Liver (tissue), 9 donors: Measurements from ENCODE around the gene PITHD1. TPM values are rescaled to one million over a fixed set of nuclear protein-coding genes. Genes with fewer than 3 reads are reported as not detected.

ENCODE experiments used
- DNase-seq: peaks from one replicate; pipeline ENCODE4 v3.0.0-alpha.2; 2017; ENCODE audit warnings: low spot score
- H3K27ac ChIP-seq, 2 donors: one replicate each; pipeline ENCODE4 v1.7.0; 2013; ENCODE audit warnings: inconsistent platforms in 2 of 2, low read length in 2 of 2, control low read depth in 1 of 2, low read depth in 1 of 2, mild to moderate bottlenecking in 1 of 2
- H3K27me3 ChIP-seq, 4 donors: one replicate each; pipeline versions ENCODE4 v1.6.1 to v1.7.0; 2013; ENCODE audit warnings: low read length in 3 of 4, inconsistent platforms in 1 of 4, mild to moderate bottlenecking in 1 of 4, moderate library complexity in 1 of 4; ENCODE audit not compliant: control insufficient read depth in 4 of 4, insufficient read depth in 4 of 4
- H3K36me3 ChIP-seq, 4 donors: one replicate each; pipeline versions ENCODE4 v1.6.1 to v1.7.0; 2013; ENCODE audit warnings: low read length in 3 of 4, mild to moderate bottlenecking in 3 of 4, low read depth in 1 of 4, moderate library complexity in 1 of 4; ENCODE audit not compliant: control insufficient read depth in 4 of 4, insufficient read depth in 3 of 4
- H3K4me1 ChIP-seq, 4 donors: one replicate each; pipeline versions ENCODE4 v1.6.1 to v1.7.0; 2013; ENCODE audit warnings: low read length in 3 of 4, mild to moderate bottlenecking in 3 of 4, moderate library complexity in 1 of 4; ENCODE audit not compliant: control insufficient read depth in 4 of 4, insufficient read depth in 4 of 4
- H3K4me3 ChIP-seq, 3 donors: one replicate each; pipeline versions ENCODE4 v1.6.1 to v1.7.0; 2013; ENCODE audit warnings: low read length in 3 of 3, control low read depth in 1 of 3, low read depth in 1 of 3, mild to moderate bottlenecking in 1 of 3
- H3K9ac ChIP-seq, 2 donors: one replicate each; pipeline ENCODE4 v1.7.0; 2013; ENCODE audit warnings: low read length in 2 of 2, mild to moderate bottlenecking in 2 of 2, moderate library complexity in 2 of 2, control low read depth in 1 of 2, low read depth in 1 of 2
- H3K9me3 ChIP-seq, 4 donors: one replicate each; pipeline versions ENCODE4 v1.6.1 to v1.7.0; 2013; ENCODE audit warnings: low read length in 3 of 4; ENCODE audit not compliant: control insufficient read depth in 4 of 4
- ATF3 ChIP-seq: IDR thresholded peaks from 2 replicates; pipeline ENCODE4 v1.6.1; 2016; ENCODE audit warnings: antibody characterized with exemption
- EGR1 ChIP-seq, 2 donors: IDR thresholded peaks; 2 replicates each; pipeline ENCODE4 v1.6.1; 2016 to 2018; ENCODE audit warnings: antibody characterized with exemption in 2 of 2, low read depth in 2 of 2
- FOXA2 ChIP-seq: IDR thresholded peaks from 2 replicates; pipeline ENCODE4 v1.6.1; 2016; ENCODE audit warnings: antibody characterized with exemption
- GABPA ChIP-seq, 2 donors: IDR thresholded peaks in 1 of 2; conservative IDR thresholded peaks in 1 of 2; 2 replicates each; pipeline ENCODE4 v1.6.1; 2016; ENCODE audit warnings: antibody characterized with exemption in 2 of 2, mild to moderate bottlenecking in 1 of 2, moderate library complexity in 1 of 2
- HNF4A ChIP-seq, 2 donors: conservative IDR thresholded peaks; 2 replicates each; pipeline ENCODE4 v1.6.1; 2016; ENCODE audit warnings: antibody characterized with exemption in 2 of 2, mild to moderate bottlenecking in 2 of 2
- HNF4G ChIP-seq: IDR thresholded peaks from 2 replicates; pipeline ENCODE4 v1.6.1; 2016; ENCODE audit warnings: antibody characterized with exemption
- JUND ChIP-seq, 2 donors: IDR thresholded peaks; 2 replicates each; pipeline ENCODE4 v1.6.1; 2016; ENCODE audit warnings: antibody characterized with exemption in 2 of 2
- MAX ChIP-seq: IDR thresholded peaks from 2 replicates; pipeline ENCODE4 v1.6.1; 2016; ENCODE audit warnings: antibody characterized with exemption
- NR2F2 ChIP-seq: IDR thresholded peaks from 2 replicates; pipeline ENCODE4 v1.6.1; 2016; ENCODE audit warnings: antibody characterized with exemption
- RAD21 ChIP-seq, 2 donors: IDR thresholded peaks; 2 replicates each; pipeline ENCODE4 v1.6.1; 2016; ENCODE audit warnings: antibody characterized with exemption in 2 of 2, mild to moderate bottlenecking in 2 of 2
- REST ChIP-seq: IDR thresholded peaks from 2 replicates; pipeline ENCODE4 v1.6.1; 2016; ENCODE audit warnings: antibody characterized with exemption, mild to moderate bottlenecking
- RXRA ChIP-seq, 2 donors: IDR thresholded peaks; 2 replicates each; pipeline ENCODE4 v1.6.1; 2017 to 2018; ENCODE audit warnings: antibody characterized with exemption in 2 of 2, mild to moderate bottlenecking in 1 of 2
- TAF1 ChIP-seq: conservative IDR thresholded peaks from 2 replicates; pipeline ENCODE4 v1.6.1; 2016; ENCODE audit warnings: antibody characterized with exemption, mild to moderate bottlenecking
- YY1 ChIP-seq: IDR thresholded peaks from 2 replicates; pipeline ENCODE4 v1.6.1; 2016; ENCODE audit warnings: antibody characterized with exemption, mild to moderate bottlenecking
- WGBS: extraction: QIAGEN DNeasy Blood & Tissue Kit; methylation state at CpG from one replicate; pipeline ENCODE4 v1.1.7; 2013; 5-methylcytosine and 5-hydroxymethylcytosine counted together
- polyA plus RNA-seq, 2 donors: library from polyadenylated mRNA; stranded (reverse) in 1 of 2; unstranded in 1 of 2; fragments of 200-250 nt in 1 of 2; fragments of >200 nt in 1 of 2; fragmentation: Nextera tagmentation in 1 of 2; extraction: Ambion mirVana in 1 of 2; gene quantifications; one replicate each; pipeline versions ENCODE4 v1.2.1 to v1.2.3, GENCODE V29; 2013 to 2015
- total RNA-seq, 2 donors: library from RNA; depleted of rRNA; stranded (reverse); fragments of >200 nt; gene quantifications; one replicate each; pipeline ENCODE4 v1.2.3, GENCODE V29; 2014
- TF ChIP-seq, protein P1 (sequence below): IDR thresholded peaks from 2 replicates; pipeline ENCODE4 v1.6.1; 2016; ENCODE audit warnings: antibody characterized with exemption
- donor health status: healthy.
- donor health status: healthy.
- donor health status: healthy.
- donor health status: healthy.
- donor health status: healthy.

PITHD1 gene
- total and polyA plus RNA-seq, 4 donors = 17.1 to 86.4 (median 24.8) TPM

DNA sequence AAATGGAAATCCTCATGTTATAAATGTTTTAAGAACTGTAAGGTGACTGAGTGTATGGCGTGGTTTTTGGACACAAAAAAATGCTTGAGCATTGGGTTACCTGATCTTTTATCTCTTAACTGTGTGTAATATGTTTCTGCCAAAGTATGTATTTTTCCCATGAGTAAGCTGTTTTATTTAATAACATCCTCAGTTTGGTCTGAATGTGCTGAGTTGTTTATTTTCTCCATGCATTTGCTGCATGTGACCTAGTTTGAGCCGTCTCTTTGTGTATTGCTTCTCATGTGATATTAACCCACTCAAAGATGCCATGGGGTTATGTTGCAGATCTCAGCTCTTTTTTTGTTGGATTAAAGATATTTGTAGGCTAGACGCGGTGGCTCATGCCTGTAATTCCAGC is 6.6 kb downstream of the PITHD1 start (continued):
- no peak for TF ChIP-seq FOXA2
- TF ChIP-seq, protein P1, sequence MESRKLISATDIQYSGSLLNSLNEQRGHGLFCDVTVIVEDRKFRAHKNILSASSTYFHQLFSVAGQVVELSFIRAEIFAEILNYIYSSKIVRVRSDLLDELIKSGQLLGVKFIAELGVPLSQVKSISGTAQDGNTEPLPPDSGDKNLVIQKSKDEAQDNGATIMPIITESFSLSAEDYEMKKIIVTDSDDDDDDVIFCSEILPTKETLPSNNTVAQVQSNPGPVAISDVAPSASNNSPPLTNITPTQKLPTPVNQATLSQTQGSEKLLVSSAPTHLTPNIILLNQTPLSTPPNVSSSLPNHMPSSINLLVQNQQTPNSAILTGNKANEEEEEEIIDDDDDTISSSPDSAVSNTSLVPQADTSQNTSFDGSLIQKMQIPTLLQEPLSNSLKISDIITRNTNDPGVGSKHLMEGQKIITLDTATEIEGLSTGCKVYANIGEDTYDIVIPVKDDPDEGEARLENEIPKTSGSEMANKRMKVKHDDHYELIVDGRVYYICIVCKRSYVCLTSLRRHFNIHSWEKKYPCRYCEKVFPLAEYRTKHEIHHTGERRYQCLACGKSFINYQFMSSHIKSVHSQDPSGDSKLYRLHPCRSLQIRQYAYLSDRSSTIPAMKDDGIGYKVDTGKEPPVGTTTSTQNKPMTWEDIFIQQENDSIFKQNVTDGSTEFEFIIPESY = no peak
- no peak for TF ChIP-seq RXRA (IDR thresholded peaks at IDR 0.05)

DNA sequence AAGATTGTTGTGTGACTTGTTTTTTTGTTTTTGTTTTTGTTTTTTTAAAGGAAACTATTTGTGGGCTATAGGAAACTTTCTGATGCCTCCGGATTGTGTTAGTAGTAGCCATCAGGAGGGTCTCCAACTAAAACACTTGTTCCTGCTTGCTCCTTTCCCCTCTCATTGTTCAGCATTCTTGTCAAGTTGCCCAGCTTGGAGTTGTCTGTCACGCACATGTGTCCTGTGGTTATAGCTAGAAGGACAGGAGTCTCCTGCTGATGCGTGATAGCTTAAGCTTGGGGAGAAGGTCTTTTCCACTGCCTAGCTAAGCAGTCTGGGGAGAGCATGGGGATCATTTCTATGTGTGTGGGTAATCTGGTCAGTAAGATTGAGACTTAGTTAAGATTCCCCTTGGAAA is 9.5 kb downstream of the PITHD1 start:
- no peak overlapping the region for H3K9ac ChIP-seq
- no peak overlapping the region for H3K27ac ChIP-seq
- H3K36me3 ChIP-seq = peaks cover 5 to 23% (median 19%) of the 10 kb centered on the region in 4 donors
- TF ChIP-seq RXRA (IDR thresholded peaks at IDR 0.05) = no peak
- no peak for TF ChIP-seq RAD21 (IDR thresholded peaks at IDR 0.05)
- TF ChIP-seq JUND (IDR thresholded peaks at IDR 0.05) = no peak
- TF ChIP-seq MAX = no peak
- TF ChIP-seq NR2F2 = no peak
- no peak for TF ChIP-seq YY1
- TF ChIP-seq REST = no peak
- H3K27me3 ChIP-seq = no peaks in the 10 kb centered on the region
- no peak for DNase-seq
- H3K9me3 ChIP-seq = no peaks in the 10 kb centered on the region
- 97% methylated on average over 3 of the region's 3 CpGs for WGBS
- peaks cover 7 to 21% (median 14%) of the 10 kb centered on the region in 4 donors for H3K4me1 ChIP-seq
- no peak overlapping the region for H3K4me3 ChIP-seq

- TF ChIP-seq YY1 (no peak), JUND (IDR thresholded peaks at IDR 0.05) (no peak), GABPA (IDR thresholded peaks at IDR 0.05 in 1 of 2, conservative IDR thresholded peaks at IDR 0.05 in 1 of 2) (no peak), RAD21 (IDR thresholded peaks at IDR 0.05) (no peak), EGR1 (IDR thresholded peaks at IDR 0.05; ENCODE audit: low read depth in 2 of 2) (no peak), ATF3 (no peak), TAF1 (no peak), MAX (no peak), HNF4A (conservative IDR thresholded peaks at IDR 0.05) (no peak), HNF4G (no peak), NR2F2 (no peak), FOXA2 (no peak)
- TF ChIP-seq, protein P1 = no peak
- no peak overlapping the region for H3K4me3 ChIP-seq
- no peak overlapping the region for H3K9ac ChIP-seq
- H3K27ac ChIP-seq = no peak overlapping the region
- H3K9me3 ChIP-seq = no peaks in the 10 kb centered on the region
- DNase-seq = no peak
- no peaks in the 10 kb centered on the region for H3K27me3 ChIP-seq
- peaks cover 5 to 22% (median 18%) of the 10 kb centered on the region in 4 donors for H3K36me3 ChIP-seq
- 96% methylated on average over 3 of the region's 3 CpGs for WGBS
- H3K4me1 ChIP-seq = peaks cover 13 to 29% (median 23%) of the 10 kb centered on the region in 4 donors
Measured at GRCh38 chr1:23788695-23789094, 10.5 kb downstream of the PITHD1 start.
